HG03469 (cell line): Measurements from ENCODE around the gene LRRC71.

Experiments used
- ATAC-seq: cut with Tn5 transposase; IDR thresholded peaks from one replicate; pipeline ENCODE4 v1.9.1; 2021; ENCODE audit warnings: mild to moderate bottlenecking, moderate library complexity, moderate number of reproducible peaks; ENCODE audit not compliant: unreplicated experiment

LRRC71 gene

DNA sequence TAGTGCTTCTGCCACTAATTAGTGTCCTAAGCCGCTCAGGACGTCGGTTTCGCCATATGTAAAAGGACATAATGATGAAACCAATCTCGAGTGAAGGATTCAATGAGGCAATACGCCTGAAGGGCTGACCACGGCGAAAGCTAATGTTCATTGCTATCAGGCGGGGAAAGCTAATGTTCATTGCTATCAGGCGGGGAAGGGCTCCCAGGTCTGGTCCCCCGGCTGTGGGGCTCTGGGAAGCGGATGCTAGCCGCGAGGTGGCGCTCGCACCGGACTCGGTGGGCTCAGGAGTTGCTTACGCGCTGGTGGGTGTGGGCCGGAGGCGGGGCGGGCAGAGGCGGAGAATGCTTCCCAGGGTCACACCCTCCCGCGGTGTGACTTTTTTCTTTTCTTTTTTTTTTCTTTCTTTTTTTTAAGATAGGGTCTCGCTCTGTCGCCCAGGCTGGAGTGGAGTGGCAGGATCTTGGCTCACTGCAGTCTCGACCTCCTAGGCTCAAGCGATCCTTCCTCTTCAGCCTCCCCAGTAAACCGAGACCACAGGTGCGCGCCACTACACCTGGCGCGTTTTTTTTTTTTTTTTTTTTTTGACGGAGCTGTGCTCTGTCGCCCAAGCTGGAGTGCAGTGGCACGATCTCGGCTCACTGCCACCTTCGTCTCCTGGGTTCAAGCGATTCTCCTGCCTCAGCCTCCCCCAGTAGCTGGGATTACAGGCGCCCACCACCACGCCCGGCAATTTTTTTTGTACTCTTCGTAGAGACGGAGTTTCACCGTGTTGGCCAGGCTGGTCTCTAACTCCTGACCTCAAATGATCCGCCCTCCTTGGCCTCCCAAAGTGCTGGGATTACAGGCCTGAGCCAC lies 28.0 kb upstream of the LRRC71 start:
- ATAC-seq = no peak

DNA sequence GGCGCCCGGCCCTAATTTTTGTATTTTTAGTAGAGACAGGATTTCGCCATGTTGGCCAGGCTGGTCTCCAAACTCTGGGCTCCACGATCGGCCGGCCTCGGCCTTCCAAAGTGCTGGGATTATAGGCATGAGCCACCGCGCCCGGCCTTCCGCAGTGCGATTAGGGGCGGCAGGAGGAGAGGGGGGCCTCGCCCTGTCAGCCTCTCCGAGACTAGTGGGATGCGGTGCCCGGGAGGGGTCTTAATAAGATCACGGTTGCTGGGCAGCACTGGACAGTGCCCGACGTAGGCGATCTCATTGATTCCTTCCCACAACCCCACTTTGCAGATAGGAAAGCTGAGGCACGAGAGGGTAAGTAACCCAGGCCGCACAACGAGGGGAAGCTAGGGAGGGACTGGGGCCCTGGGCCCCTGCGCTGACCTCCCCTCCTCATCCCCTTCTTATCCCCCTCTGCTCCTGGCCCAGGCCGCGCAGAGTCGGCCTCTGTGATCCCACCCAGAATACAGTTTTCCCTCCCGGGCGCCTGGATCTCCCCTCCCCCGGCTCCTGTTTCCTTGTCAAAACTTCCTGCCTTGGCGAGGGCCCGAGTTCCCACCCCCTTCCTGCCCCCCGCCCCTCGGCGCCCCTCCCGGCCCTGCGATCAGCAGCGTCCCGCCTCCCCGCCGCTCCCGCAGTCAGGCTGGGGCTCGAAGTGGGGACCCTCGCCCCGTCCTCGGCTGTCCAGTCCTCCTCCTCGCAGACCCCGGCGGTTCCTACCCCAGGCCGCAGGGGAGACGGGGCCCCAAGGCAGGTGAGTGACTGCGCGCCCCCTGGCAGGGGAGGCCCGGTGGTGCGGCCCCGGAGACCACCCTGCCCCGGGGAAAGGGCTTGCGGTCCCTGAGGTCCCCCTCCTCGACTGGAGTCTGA lies 27.1 kb upstream of the LRRC71 start, which contains the start of gene PEAR1:
TSS of gene PEAR1 (plus strand) at position 671 of the 906 bp plus-strand sequence. CDS start 10,209 bp downstream, outside the sequence.
- no peak for ATAC-seq

DNA sequence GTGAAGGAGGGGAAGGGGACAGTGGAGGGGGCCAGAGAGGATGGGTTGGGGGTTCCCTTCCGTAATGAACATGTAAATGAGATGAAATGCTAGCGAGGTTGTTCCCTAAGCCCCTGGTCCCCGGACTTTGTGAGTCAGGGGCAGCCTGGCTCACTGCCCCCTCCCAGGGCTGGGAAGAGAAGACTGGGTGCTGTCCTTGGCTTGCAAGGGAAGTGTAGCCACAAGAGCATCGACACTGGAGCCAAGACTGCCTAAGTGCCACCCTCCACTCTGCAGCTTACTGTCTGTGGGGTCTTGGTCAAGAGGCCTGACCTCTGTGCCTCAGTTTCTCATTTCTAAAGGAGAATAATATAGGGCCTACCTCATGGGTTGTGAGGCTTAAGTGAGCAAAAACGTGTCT lies 26.4 kb upstream of the LRRC71 start:
- ATAC-seq = no peak

DNA sequence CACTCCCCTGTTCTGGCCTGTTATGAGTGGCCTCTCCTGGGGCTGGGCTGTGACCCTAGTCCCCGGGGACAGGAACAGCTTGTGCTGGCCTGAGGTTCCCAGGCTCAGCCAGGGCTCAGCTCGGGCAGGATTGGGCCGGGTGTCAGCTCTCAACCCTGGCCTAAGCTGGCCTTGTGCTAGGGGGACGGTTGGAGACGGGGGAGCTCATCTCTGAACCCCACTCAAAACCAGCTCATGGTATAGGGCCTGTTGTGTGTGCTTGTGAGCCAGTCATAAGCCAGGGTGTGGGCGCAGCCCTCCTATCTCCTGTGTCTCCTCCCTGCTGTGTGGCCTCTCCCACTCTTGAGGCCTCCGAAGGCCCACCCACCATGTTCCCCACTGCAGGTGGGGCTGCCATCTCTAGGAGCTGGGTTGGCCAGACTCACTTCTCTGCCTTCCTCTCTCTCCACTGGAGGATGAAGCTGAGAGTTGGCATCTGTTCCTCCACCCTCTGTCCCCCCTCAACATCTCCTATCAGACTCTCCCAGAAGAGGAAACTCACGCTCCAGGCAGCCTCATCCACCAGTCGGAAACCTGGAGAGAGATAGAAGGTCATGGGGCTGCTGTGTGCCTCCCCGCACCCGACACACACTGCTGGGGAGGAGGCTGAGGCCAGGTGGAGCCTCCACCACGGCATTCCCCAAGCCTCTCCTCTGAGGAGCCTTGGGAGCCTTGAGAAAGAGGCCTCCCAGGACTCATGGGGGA lies 25.5 kb upstream of the LRRC71 start:
- ATAC-seq = no peak

DNA sequence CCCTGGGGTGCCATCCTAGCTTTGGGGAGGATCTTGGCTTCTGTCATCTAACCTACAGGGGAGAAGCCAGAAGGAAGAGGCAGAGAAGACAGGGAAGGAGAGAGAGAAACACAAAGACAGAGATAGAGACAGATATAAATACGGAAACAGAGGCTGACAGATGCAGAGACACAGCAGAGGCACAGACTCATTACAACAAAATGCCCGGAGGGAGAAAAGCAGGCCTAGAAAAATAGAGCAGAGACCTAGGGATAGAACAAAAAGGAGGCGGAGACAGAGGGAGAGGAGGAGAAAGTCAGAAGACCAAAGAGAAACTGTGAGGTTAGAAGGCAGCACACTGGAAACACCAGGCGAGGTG lies 25.0 kb upstream of the LRRC71 start:
- no peak for ATAC-seq

DNA sequence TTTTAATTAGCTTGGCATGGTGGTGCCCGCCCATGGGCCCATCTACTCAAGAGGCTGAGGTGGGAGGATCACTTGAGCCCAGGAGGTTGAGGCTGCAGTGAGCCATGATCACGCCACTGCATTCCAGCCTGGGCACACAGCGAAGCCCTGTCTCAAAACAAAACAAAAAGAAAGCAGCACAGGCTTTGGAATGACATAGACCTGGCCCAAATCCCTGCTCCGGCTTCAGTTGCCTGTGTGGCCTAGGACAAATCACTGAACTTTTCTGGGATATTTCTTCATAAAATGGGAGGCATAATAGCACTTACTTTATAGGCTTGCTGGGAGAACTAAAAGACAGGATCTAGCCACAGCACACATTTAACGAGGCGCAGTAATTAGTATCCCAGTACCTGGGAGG lies 24.5 kb upstream of the LRRC71 start:
- ATAC-seq = no peak

DNA sequence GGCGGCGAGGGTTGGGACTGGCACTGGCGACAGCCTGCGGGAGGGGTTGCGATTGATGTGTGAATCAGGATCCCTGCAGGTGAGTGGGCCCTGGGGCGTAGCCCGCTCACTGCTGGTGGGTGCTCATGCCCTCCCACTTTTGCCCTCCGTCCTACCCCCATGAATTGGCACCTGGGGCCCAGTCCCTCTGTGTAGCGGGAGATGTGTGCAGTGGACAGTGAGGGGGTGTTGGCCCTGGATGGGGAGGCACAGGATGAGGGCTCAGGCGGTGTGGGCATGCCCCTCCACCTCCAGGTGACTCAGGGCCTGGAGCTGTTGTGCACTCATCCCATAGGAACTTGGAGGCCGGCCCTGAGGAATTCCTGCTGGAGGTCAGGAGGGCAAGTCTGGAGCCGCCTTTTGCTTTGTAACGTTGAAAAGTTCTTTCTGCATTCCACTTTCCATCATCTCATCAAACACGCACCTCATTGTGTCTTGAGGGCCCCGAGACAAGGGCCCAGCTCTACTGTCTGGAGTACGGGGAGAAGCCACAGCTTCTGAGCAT lies 23.9 kb upstream of the LRRC71 start:
- ATAC-seq = no peak

DNA sequence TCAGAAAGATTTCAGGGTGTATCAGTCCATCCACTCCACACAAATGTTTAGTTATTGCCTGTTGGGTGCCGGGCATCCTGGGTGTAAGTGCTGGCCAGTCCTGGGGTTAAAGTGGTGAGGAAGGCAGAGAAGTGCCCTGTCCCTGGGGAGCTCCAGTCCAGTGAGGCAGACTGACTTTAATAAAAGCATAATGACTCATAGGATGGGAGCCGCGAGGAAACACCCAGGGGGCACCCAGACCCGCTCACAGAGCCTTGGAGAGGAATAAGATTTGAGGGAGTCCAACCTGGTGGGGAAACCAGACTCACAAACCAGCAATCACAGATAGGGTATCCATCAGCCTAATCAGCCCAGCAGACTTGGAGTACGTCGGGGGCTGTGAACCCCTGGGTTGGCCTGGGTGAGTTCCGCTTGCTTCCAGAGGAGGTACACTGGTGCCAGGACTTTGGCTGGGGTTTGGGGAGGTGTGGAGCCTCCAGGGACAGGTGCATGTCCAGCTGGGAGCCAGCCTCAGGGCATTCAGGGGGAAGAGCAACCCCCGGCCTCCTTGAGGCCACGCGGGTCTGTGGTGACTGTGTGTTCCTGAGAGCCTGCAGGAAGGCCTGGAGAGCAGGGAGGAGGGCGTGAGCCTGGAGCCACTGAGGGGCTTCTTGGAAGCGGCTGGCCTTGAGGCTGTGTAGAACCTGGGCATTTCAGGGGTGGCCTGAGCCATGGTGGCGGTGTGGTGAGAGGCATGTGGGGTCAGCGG lies 23.2 kb upstream of the LRRC71 start:
- ATAC-seq = no peak

DNA sequence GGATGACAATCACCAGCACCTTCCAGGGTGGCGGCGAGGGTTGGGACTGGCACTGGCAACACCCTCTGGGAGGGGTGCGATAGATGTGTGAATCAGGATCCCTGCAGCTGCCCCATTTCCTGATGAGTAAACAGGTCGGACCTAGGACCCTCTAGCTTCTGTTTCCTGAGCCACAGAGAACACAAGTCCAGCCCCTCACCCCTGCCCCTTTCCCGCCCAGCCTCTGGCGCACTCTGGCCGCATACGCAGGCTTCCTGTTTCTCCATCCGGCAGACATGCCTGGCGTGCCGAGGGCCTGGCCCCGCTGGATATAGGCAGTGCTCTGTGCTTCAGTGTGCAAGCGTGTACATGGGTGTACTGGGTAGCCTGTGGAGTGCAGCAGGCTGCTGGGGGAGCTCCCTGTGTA lies 22.3 kb upstream of the LRRC71 start:
- no peak for ATAC-seq

DNA sequence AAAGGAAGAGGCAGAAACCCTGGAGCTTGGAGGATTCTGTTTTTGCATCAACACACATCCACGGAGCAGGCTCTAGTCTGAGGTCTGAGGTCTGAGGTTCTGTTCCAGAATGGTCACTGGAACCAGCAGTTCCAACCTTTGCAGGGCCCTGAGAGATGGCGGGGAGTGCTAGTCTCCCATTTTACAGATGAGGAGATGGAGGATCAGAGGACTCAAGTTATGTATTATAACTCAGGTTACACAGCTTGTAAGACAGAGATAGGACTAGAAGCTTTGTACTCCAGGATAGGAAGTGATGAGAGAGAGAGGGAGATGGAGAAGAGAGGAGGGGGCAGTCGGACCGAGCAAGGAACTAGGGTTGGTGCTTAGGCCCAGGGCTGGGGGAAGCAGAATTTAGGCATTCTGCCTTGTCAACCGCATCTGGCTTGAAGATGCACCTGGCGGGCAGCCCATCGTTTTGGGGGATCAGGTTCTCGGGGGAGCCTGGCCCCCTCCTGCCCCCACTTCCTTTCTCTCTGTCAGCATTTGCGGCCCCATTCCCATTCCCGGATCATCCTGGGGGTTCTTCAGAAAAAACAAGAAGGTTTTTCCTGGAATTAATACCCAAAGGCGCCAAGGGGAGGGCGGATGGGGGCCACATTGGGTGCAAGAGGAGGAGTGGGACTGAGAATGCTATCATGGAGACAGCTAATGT lies 21.3 kb upstream of the LRRC71 start:
- no peak for ATAC-seq

DNA sequence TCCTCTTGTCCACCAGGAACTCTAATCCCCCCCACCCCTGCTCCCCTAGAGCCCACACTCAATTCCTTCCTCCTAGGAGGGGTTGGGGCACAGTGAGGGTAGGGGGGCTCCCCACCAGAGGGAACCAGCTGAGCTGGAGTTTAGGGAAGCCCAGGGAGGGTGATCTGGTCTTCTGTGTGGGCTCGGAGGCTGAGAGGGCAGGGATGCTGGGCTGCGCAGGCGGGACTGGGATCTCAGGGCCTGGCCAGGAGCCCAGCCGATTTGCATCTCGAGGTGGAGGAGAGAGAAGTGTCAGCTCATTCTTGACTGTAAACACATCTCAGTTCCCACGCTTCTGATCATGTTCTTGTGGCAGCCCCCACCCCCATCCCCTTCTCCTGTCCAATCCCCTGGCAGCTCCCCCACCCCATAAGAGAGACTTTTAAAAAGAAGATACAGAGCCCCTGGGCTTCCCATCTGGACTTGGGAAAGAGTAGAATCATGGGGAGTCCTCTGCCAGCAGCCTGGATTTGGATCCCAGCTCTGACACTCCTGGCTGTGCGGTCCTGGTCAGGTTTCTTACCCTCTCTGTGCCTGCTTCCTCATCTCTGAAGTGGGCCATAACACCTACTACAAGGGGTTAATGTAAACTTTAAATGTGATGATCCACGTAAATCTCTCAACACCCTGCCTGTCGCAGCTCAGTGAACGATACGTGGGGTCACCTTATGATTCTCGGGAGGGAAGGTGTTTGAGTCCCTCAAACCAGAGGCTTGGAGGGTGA lies 20.3 kb upstream of the LRRC71 start:
- no peak for ATAC-seq

DNA sequence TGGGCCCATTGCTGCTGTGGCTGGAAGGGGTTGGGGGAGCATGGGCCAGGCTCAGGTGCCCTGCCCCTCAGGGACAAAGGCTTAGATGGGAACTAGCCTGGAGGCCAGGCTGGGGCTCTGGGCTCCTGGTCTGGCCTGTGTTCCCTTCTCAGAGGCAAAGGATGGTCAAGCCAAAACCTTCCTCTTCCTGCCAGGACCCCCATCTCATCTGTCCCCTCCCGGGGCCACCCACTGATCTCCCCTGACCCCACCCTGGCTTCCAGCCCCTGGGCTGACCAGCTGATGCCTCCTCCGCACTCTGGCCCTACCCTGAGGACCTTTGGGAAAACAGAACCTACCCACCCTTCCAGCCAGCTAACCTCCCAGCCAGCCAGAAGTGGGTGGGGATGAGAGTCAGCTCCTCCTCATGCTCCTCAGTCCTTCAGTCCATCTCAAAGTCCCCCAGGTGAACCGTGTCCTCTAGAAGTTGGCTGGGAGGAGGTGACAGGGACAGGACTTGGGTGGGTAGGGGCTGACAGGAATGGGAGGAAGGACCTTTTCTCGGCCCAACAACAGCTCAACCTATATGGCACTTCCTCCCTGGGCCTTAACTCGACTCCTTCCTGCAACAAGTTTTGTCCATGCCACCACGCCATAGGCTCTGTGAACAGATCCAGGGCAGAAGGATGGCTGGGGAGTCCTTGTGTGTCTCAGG lies 19.4 kb upstream of the LRRC71 start:
- ATAC-seq = no peak

DNA sequence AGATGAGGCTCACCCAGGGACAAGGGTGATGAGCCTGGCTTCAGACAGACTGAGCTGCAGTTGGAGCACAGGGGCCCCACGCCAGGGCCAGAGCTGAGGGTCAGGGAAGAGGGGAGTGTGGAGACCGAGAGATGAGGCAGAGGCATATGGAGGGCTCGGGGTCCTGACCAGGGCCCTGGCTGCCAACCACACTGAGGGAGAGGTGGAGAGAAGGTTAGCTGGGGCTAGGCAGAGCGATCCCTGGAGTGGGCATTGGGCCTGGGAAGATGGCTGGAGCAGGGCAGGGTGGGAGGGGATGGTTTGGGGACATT lies 18.9 kb upstream of the LRRC71 start:
- ATAC-seq = no peak

DNA sequence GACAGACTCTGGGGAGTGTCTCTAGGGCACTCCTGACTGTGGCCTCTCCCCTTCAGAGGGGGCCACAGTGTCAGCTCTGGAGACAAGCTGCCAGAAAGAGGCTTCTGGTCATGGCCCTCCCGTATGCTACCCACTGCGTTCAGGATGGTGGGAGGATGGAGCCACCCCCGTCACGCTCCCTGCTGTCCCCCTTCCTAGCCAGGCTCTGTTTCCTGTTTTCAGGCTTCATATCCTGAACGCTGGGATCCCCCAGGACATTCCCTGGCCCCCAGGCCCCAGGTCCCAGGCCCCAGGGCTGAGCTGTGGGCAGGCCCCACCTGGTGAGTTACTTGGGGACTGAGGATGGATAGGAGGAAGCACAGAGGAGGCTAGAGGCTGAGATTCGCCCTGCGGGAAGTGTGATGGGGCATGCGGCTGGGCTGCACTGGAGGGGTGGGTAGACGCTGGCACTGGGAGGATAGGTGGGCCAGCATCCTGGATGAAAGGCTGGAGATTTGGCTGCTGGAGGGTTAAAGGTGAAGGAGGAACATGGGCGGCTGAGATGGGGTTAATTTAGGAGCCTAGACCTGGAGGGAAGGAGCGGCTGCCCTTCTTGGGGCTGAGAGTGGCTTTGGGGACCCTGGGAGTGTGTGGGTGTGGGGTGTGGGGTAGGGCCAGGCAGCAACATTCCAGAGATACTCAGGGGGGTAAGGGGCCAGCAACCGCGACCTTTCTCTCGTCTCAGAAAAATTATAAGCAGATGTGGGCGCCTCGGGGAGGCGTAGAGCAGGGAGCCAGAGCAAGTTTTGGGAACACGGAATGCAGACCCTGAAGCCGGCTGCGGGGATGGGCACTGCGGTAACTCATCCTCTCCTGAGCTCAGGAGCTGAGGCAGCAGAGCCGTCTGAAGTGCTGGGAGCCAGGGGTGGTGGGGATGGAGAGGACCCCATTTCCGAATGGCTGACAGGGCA lies 18.2 kb upstream of the LRRC71 start:
- ATAC-seq = no peak

DNA sequence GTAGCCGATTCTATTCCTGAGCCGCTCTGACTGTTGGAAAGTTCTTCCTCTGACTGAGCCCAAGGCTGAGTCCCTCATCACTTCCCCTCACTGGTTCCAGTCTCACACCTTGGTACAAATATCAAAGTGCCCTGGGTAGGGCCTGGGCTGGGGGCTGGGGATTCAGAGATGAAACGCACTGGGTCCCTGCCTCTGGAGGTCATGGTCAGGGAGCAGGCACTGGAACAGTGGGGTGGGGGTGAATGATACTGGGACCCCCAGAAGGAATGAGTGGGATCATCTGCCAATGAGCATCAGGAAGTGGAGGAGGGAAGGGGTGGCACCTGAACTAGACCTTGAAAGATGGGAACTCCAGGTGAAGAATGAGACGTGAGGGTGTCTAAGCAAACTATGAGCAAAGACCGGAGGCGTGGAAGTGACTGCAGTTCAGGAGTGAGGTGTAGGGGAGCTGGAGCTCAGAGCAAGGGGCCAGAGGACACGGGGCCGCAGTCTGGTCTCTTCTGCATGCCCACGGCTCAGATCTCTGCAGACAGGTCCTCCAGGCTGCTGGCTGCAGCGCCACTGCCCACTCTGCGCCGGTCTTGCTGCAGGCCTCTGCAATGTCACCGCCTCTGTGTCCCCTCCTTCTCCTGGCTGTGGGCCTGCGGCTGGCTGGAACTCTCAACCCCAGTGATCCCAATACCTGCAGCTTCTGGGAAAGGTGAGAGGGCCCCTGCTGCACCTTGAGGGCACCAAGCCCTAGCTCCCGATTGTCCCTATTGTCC lies 16.9 kb upstream of the LRRC71 start:
- ATAC-seq = no peak

DNA sequence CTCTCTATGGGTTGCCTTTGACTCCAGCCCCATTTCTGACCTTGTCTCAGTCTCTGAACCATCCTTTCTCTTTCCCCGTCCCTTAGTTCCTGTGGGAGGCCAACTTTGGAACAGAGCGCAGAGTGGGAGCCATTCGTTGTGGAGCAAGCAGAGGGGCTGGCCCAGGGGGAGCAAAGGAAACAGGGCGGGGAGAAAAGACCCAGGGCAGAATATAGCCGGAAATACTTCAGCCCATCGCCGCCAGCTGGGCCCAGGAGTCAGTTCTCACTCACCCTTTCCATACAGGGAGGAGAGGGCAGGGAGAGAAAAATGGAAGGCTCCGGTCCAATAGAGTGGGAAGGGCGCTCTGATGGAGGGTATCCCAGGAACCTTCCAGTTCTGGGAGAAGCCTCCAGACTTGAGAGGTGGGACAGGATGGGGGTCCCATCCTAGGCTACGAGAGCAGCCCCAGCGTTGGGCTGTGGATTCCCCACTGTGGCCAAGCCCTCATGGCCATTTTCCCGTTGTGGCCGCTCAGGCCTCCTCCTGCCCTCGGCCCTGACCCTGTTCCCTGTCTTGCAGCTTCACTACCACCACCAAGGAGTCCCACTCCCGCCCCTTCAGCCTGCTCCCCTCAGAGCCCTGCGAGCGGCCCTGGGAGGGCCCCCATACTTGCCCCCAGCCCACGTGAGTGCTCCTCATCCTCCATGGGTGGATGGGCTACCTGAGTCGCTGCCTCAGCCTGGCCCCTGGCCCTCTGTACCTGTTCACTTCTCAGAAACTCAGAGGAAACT lies 16.1 kb upstream of the LRRC71 start:
- ATAC-seq = no peak
